ENCODE data around the gene DIPK1B. TPM values are rescaled to one million over a fixed set of nuclear protein-coding genes. Genes with fewer than 3 reads are reported as not detected.

The DIPK1B gene
- total and polyA plus RNA-seq, 2 donors (not counting 3 experiments of a cell fraction or from before 2014, with no cell fraction given): 253 to 441 TPM

DNA sequence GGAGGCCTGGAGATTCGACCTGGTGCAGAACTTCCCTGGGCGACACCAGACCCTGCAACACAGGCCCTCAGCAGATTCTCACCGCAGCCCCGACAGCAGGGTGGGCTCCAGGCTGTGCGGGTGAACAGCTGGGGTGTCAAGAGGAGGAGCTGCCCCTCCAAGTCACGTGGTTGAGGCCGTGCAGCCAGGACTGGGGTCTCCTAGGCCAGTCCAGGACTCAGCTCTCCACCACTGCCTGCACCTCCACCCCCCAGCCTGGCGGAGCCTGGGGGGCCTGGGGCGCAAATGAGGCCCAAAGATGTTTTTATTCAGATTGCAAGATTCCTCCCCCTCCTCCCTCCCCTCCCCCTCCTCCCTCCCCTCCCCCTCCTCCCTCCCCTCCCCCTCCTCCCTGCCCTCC, 15.9 kb upstream of the DIPK1B start:
- Histone ChIP-seq H4K20me1 (replicated peaks; ENCODE audit: control insufficient read depth, extremely low read depth, insufficient read depth, low read length) (no peaks in the 10 kb centered on the region), H3K27me3 (ENCODE audit: control insufficient read depth in 2 of 2, insufficient read depth in 2 of 2, low read length in 2 of 2) (peaks cover 5 to 6% of the 10 kb centered on the region in 2 experiments), H3K79me2 (ENCODE audit: control insufficient read depth, insufficient read depth, low read length) (no peaks in the 10 kb centered on the region), H3K36me3 (ENCODE audit: control insufficient read depth in 2 of 2, extremely low read depth in 1 of 2, insufficient read depth in 2 of 2, low read length in 2 of 2) (no peaks in the 10 kb centered on the region), H2AFZ (ENCODE audit: low read depth, low read length) (no peak overlapping the region), H3K9me1 (replicated peaks; ENCODE audit: control insufficient read depth, extremely low read depth, insufficient read depth, low read length) (no peaks in the 10 kb centered on the region), H3K4me2 (ENCODE audit: insufficient read depth, low read length) (no peak overlapping the region), H3K9ac (replicated peaks; ENCODE audit: extremely low read depth, insufficient read depth, low read length) (no peak overlapping the region), H3K4me1 (ENCODE audit: control insufficient read depth, extremely low read depth, insufficient read depth, low read length) (peaks cover 6% of the 10 kb centered on the region), H3K27ac (ENCODE audit: insufficient read depth, low read depth, low read length) (no peak overlapping the region), H3K4me3 (replicated peaks in 1 of 3; ENCODE audit: insufficient read depth in 1 of 3, low read depth in 1 of 3, low read length in 3 of 3) (no peak overlapping the region), H3K9me3 (replicated peaks; ENCODE audit: control insufficient read depth, insufficient read depth, low read length) (no peaks in the 10 kb centered on the region)
- FAIRE-seq: no peak
- BruUV-seq (replicated peaks): no TSS peak
- intact Hi-C loops (cut with micrococcal nuclease): no loop called here
- no peak for TF ChIP-seq FOS (IDR thresholded peaks at IDR 0.05; ENCODE audit: borderline replicate concordance, insufficient read depth, low read length)
- no peak for TF ChIP-seq POLR2A (IDR thresholded peaks at IDR 0.05; ENCODE audit: low read depth, low read length)
- TF ChIP-seq, protein P1, sequence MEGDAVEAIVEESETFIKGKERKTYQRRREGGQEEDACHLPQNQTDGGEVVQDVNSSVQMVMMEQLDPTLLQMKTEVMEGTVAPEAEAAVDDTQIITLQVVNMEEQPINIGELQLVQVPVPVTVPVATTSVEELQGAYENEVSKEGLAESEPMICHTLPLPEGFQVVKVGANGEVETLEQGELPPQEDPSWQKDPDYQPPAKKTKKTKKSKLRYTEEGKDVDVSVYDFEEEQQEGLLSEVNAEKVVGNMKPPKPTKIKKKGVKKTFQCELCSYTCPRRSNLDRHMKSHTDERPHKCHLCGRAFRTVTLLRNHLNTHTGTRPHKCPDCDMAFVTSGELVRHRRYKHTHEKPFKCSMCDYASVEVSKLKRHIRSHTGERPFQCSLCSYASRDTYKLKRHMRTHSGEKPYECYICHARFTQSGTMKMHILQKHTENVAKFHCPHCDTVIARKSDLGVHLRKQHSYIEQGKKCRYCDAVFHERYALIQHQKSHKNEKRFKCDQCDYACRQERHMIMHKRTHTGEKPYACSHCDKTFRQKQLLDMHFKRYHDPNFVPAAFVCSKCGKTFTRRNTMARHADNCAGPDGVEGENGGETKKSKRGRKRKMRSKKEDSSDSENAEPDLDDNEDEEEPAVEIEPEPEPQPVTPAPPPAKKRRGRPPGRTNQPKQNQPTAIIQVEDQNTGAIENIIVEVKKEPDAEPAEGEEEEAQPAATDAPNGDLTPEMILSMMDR (IDR thresholded peaks at IDR 0.05; ENCODE audit: extremely low read depth in 1 of 2, insufficient read depth in 1 of 2, low read depth in 1 of 2, low read length in 2 of 2): no peak
- TF ChIP-seq, protein P2, sequence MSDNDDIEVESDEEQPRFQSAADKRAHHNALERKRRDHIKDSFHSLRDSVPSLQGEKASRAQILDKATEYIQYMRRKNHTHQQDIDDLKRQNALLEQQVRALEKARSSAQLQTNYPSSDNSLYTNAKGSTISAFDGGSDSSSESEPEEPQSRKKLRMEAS (IDR thresholded peaks at IDR 0.05; ENCODE audit: insufficient read depth, insufficient read length): no peak
- no peak for TF ChIP-seq GATA2 (IDR thresholded peaks at IDR 0.05; ENCODE audit: insufficient read depth, insufficient read length, low read depth, low read length)
- no peak for TF ChIP-seq POLR2AphosphoS5 (IDR thresholded peaks at IDR 0.05; ENCODE audit: insufficient read depth, low read depth, low read length)
- TF ChIP-seq JUN (IDR thresholded peaks at IDR 0.05; ENCODE audit: borderline replicate concordance, insufficient read depth, insufficient read length, low read depth): no peak
- TF ChIP-seq EZH2 (IDR thresholded peaks at IDR 0.05; ENCODE audit: borderline replicate concordance, low read depth, low read length, severe bottlenecking): no peak
- TF ChIP-seq MYC (IDR thresholded peaks at IDR 0.05; ENCODE audit: low read depth, low read length): no peak
- CTCF ChIA-PET: interaction anchor here (1.0 to 1.3 kb wide), 2 partner anchors 9 to 32 kb away, joined by 3 to 5 read pairs; partner anchors contain the start of gene AGPAT2
- POLR2A ChIA-PET: no interaction called here
- DNase-seq (ENCODE audit: low read depth, low spot score): no peak
- dilution Hi-C loops (cut with MboI; ENCODE audit: extremely low pct_ligation_motif_present, low sequenced_read_pairs): no loop called here
